Neuronal stem cell (in vitro differentiated cells): ENCODE measurements around the gene TRIM17.

Source experiments
- DNase-seq: peaks from one replicate; pipeline ENCODE4 v3.0.0-alpha.2; 2013; ENCODE audit warnings: low spot score
- H2AFZ ChIP-seq: one replicate; pipeline ENCODE4 v1.6.1; 2013; ENCODE audit warnings: mild to moderate bottlenecking, low read length, inconsistent platforms
- H2AK5ac ChIP-seq: 2 replicates; pipeline ENCODE4 v1.6.1; 2013; ENCODE audit warnings: low read depth, mild to moderate bottlenecking, inconsistent platforms, low read length, moderate library complexity, mixed read lengths
- H2BK120ac ChIP-seq: 2 replicates; pipeline ENCODE4 v1.6.1; 2013; ENCODE audit warnings: low read depth, mild to moderate bottlenecking, inconsistent platforms, low read length, moderate library complexity, mixed read lengths
- H2BK12ac ChIP-seq: one replicate; pipeline ENCODE4 v1.6.1; 2013; ENCODE audit warnings: low read length, inconsistent platforms
- H2BK15ac ChIP-seq: 2 replicates; pipeline ENCODE4 v1.6.1; 2013; ENCODE audit warnings: mild to moderate bottlenecking, low read length, inconsistent platforms, mixed read lengths
- H2BK5ac ChIP-seq: one replicate; pipeline ENCODE4 v1.6.1; 2013; ENCODE audit warnings: inconsistent platforms, mild to moderate bottlenecking, low read length, moderate library complexity
- H3K14ac ChIP-seq: one replicate; pipeline ENCODE4 v1.6.1; 2013; ENCODE audit warnings: low read length, inconsistent platforms
- H3K18ac ChIP-seq: 2 replicates; pipeline ENCODE4 v1.6.1; 2013; ENCODE audit warnings: low read length, inconsistent platforms
- H3K23ac ChIP-seq: 2 replicates; pipeline ENCODE4 v1.6.1; 2013; ENCODE audit warnings: low read depth, mild to moderate bottlenecking, mixed read lengths, low read length, inconsistent platforms; ENCODE audit not compliant: poor library complexity
- H3K27ac ChIP-seq: replicated peaks from 3 replicates; pipeline ENCODE4 v1.5.1; 2013; ENCODE audit warnings: low read length, inconsistent platforms
- H3K27me3 ChIP-seq, 3 experiments: 2 replicates each; pipeline ENCODE4 v1.6.1; 2013; ENCODE audit warnings: low read length in 3 of 3, mild to moderate bottlenecking in 2 of 3, inconsistent platforms in 1 of 3, low read depth in 1 of 3, mixed read lengths in 1 of 3, moderate library complexity in 1 of 3; ENCODE audit not compliant: control insufficient read depth in 3 of 3, insufficient read depth in 3 of 3
- H3K36me3 ChIP-seq, 2 donors: replicated peaks in 1 of 2; 2 replicates each; pipeline ENCODE4 v1.6.1; 2013; ENCODE audit warnings: low read length in 2 of 2; ENCODE audit not compliant: control insufficient read depth in 2 of 2, insufficient read depth in 2 of 2
- H3K4ac ChIP-seq: 2 replicates; pipeline ENCODE4 v1.6.1; 2013; ENCODE audit warnings: inconsistent platforms, mild to moderate bottlenecking, low read length, moderate library complexity
- H3K4me1 ChIP-seq, 2 donors: 1 replicate in 1 of 2; 2 replicates in 1 of 2; pipeline ENCODE4 v1.6.1; 2013; ENCODE audit warnings: low read length in 2 of 2, low read depth in 1 of 2; ENCODE audit not compliant: control insufficient read depth in 2 of 2, insufficient read depth in 1 of 2
- H3K4me2 ChIP-seq: one replicate; pipeline ENCODE4 v1.6.1; 2013; ENCODE audit warnings: mild to moderate bottlenecking, low read length, inconsistent platforms; ENCODE audit not compliant: insufficient read depth, poor library complexity, severe bottlenecking
- H3K4me3 ChIP-seq, 2 donors: 2 replicates each; pipeline ENCODE4 v1.5.1; 2013; ENCODE audit warnings: low read length in 2 of 2, mild to moderate bottlenecking in 2 of 2, inconsistent platforms in 1 of 2, moderate library complexity in 1 of 2
- H3K79me1 ChIP-seq: one replicate; pipeline ENCODE4 v1.6.1; 2013; ENCODE audit warnings: low read depth, mild to moderate bottlenecking, inconsistent platforms, low read length, moderate library complexity
- H3K9ac ChIP-seq: one replicate; pipeline ENCODE4 v1.6.1; 2013; ENCODE audit warnings: mild to moderate bottlenecking, low read depth, low read length, inconsistent platforms; ENCODE audit not compliant: poor library complexity
- H3K9me3 ChIP-seq, 2 donors: replicated peaks in 1 of 2; 2 replicates each; pipeline versions ENCODE3 to v1.6.1; 2013; ENCODE audit warnings: low read length in 2 of 2, mild to moderate bottlenecking in 2 of 2, inconsistent platforms in 1 of 2, low read depth in 1 of 2, mixed read lengths in 1 of 2, moderate library complexity in 1 of 2; ENCODE audit not compliant: control insufficient read depth in 2 of 2, insufficient read depth in 1 of 2
- H4K8ac ChIP-seq: one replicate; pipeline ENCODE4 v1.6.1; 2013; ENCODE audit warnings: low read depth, mild to moderate bottlenecking, inconsistent platforms, low read length, moderate library complexity
- H4K91ac ChIP-seq: one replicate; pipeline ENCODE4 v1.6.1; 2013; ENCODE audit warnings: low read length, low read depth, mild to moderate bottlenecking, inconsistent platforms; ENCODE audit not compliant: poor library complexity
- WGBS, 2 donors: extraction: QIAGEN DNeasy Blood & Tissue Kit; methylation state at CpG; one replicate each; pipeline ENCODE4 v1.1.7; 2013; ENCODE audit warnings: missing lambda C conversion rate in 2 of 2, mixed read lengths in 1 of 2; ENCODE audit not compliant: insufficient read length in 2 of 2, insufficient replicate concordance in 1 of 2; ENCODE audit errors: extremely low coverage in 2 of 2; 5-methylcytosine and 5-hydroxymethylcytosine counted together

The TRIM17 gene

GRCh38 chr1:228374711-228375577, 41.7 kb downstream of the TRIM17 start:
- H2BK12ac ChIP-seq, result peak overlapping the region; percentile 41
- no peak overlapping the region for H3K27ac ChIP-seq
- peak overlapping the region; percentile 56 for H2AK5ac ChIP-seq
- no peak overlapping the region for H3K18ac ChIP-seq
- peaks cover 4% of the 10 kb centered on the region for H3K79me1 ChIP-seq
- peak overlapping the region; percentile 75 for H2BK5ac ChIP-seq
- DNase-seq, result no peak
- H3K27me3 ChIP-seq, result peaks cover 0 to 14% (median 13%) of the 10 kb centered on the region in 3 experiments
- H3K23ac ChIP-seq, result peak overlapping the region; percentile 91
- H2AFZ ChIP-seq, result no peak overlapping the region
- no peak overlapping the region for H3K4me2 ChIP-seq
- no peak overlapping the region for H2BK120ac ChIP-seq
- peak overlapping the region; percentile 26 for H2BK15ac ChIP-seq
- WGBS, 2 donors, result no CpG with 5 or more reads among the region's 25 CpGs
- H3K9me3 ChIP-seq, result no peaks in the 10 kb centered on the region
- no peak overlapping the region for H4K91ac ChIP-seq
- peaks cover 0 to 8% of the 10 kb centered on the region in 2 donors for H3K4me1 ChIP-seq
- H3K36me3 ChIP-seq, result no peaks in the 10 kb centered on the region
- peak overlapping the region; percentile 94 for H3K14ac ChIP-seq
- no peak overlapping the region for H3K4me3 ChIP-seq
- H3K4ac ChIP-seq, result no peak overlapping the region
- H3K9ac ChIP-seq, result no peak overlapping the region
- no peak overlapping the region for H4K8ac ChIP-seq

GRCh38 chr1:228373681-228374571, 42.7 kb downstream of the TRIM17 start:
- Histone ChIP-seq H2BK120ac (no peak overlapping the region), H3K27me3 (peaks cover 0 to 4% (median 3%) of the 10 kb centered on the region in 3 experiments), H2BK5ac (no peak overlapping the region), H3K36me3 (no peaks in the 10 kb centered on the region), H2AK5ac (peak overlapping the region; percentile 56), H3K4me2 (no peak overlapping the region), H4K91ac (no peak overlapping the region), H3K27ac (no peak overlapping the region), H3K18ac (peak overlapping the region; percentile 57), H3K4me3 (no peak overlapping the region), H3K14ac (no peak overlapping the region), H4K8ac (no peak overlapping the region), H3K4me1 (peaks cover 0 to 4% of the 10 kb centered on the region in 2 donors), H3K79me1 (peaks cover 4% of the 10 kb centered on the region), H2BK12ac (no peak overlapping the region), H3K23ac (peak overlapping the region; percentile 91), H2AFZ (no peak overlapping the region), H3K9me3 (no peaks in the 10 kb centered on the region), H2BK15ac (no peak overlapping the region), H3K9ac (peak overlapping the region; percentile 21), H3K4ac (peak overlapping the region; percentile 23)
- DNase-seq, result no peak
- no CpG with 5 or more reads among the region's 14 CpGs for WGBS, 2 donors

GRCh38 chr1:228373004-228373680, 43.5 kb downstream of the TRIM17 start:
- no peak for DNase-seq
- no peak overlapping the region for H2BK12ac ChIP-seq
- H2BK120ac ChIP-seq, result no peak overlapping the region
- no CpG with 5 or more reads among the region's 12 CpGs for WGBS, 2 donors
- H3K9me3 ChIP-seq, result no peaks in the 10 kb centered on the region
- no peak overlapping the region for H4K8ac ChIP-seq
- no peak overlapping the region for H3K14ac ChIP-seq
- no peak overlapping the region for H2BK5ac ChIP-seq
- no peak overlapping the region for H3K27ac ChIP-seq
- peaks cover 0 to 3% (median 1%) of the 10 kb centered on the region in 3 experiments for H3K27me3 ChIP-seq
- H3K9ac ChIP-seq, result no peak overlapping the region
- H3K18ac ChIP-seq, result peak overlapping the region; percentile 57
- H2BK15ac ChIP-seq, result no peak overlapping the region
- peaks cover 0 to 4% of the 10 kb centered on the region in 2 donors for H3K4me1 ChIP-seq
- no peak overlapping the region for H3K4me3 ChIP-seq
- H3K4me2 ChIP-seq, result no peak overlapping the region
- H3K23ac ChIP-seq, result peak overlapping the region; percentile 73
- H3K36me3 ChIP-seq, result no peaks in the 10 kb centered on the region
- H3K79me1 ChIP-seq, result peaks cover 2% of the 10 kb centered on the region
- H2AFZ ChIP-seq, result no peak overlapping the region
- no peak overlapping the region for H3K4ac ChIP-seq
- H4K91ac ChIP-seq, result no peak overlapping the region
- no peak overlapping the region for H2AK5ac ChIP-seq
